NOMO-1 treated with dmso at 0.1 percent for 144 hours (cell line): Measurements from ENCODE around the gene SNRNP48.

Source experiments
- DNase-seq: peaks from one replicate; lab custom pipeline; 2025; ENCODE audit not compliant: unreplicated experiment; lab: John Stamatoyannopoulos, UW

Gene SNRNP48

GRCh38 chr6:7558781-7559180 lies 31.2 kb upstream of the SNRNP48 start:
- DNase-seq: no peak

GRCh38 chr6:7559196-7559595 lies 30.8 kb upstream of the SNRNP48 start:
- DNase-seq: no peak

- DNase-seq: no peak
Measured at GRCh38 chr6:7559651-7560385, 30.2 kb upstream of the SNRNP48 start.

- DNase-seq: no peak
Measured at GRCh38 chr6:7561153-7561964, 28.6 kb upstream of the SNRNP48 start.

GRCh38 chr6:7562769-7563168 lies 27.2 kb upstream of the SNRNP48 start:
- DNase-seq: peak; percentile 37

- DNase-seq: no peak
Measured at GRCh38 chr6:7566107-7566506, 23.9 kb upstream of the SNRNP48 start.

GRCh38 chr6:7566617-7567173 lies 23.3 kb upstream of the SNRNP48 start:
- no peak for DNase-seq

- DNase-seq: no peak
Measured at GRCh38 chr6:7568021-7568420, 22.0 kb upstream of the SNRNP48 start.

- DNase-seq: no peak
Measured at GRCh38 chr6:7569082-7569481, 20.9 kb upstream of the SNRNP48 start.

GRCh38 chr6:7572213-7572943 lies 17.6 kb upstream of the SNRNP48 start:
- DNase-seq: no peak

GRCh38 chr6:7574500-7574899 lies 15.5 kb upstream of the SNRNP48 start:
- DNase-seq: no peak

- DNase-seq: no peak
Measured at GRCh38 chr6:7578516-7578915, 11.5 kb upstream of the SNRNP48 start.

- no peak for DNase-seq
Measured at GRCh38 chr6:7578931-7579330, 11.1 kb upstream of the SNRNP48 start.

GRCh38 chr6:7579851-7580250 lies 10.1 kb upstream of the SNRNP48 start:
- no peak for DNase-seq

GRCh38 chr6:7580537-7580926 lies 9.5 kb upstream of the SNRNP48 start:
- DNase-seq: no peak

GRCh38 chr6:7580927-7581618 lies 8.9 kb upstream of the SNRNP48 start:
- no peak for DNase-seq

- DNase-seq: no peak
Measured at GRCh38 chr6:7585287-7585930, 4.6 kb upstream of the SNRNP48 start.

- no peak for DNase-seq
Measured at GRCh38 chr6:7587631-7588100, 2.3 kb upstream of the SNRNP48 start.

- DNase-seq: peak; percentile 3
Measured at GRCh38 chr6:7588506-7588905, 1.5 kb upstream of the SNRNP48 start.

- DNase-seq: no peak
Measured at GRCh38 chr6:7589221-7589620, 777 bp upstream of the SNRNP48 start.
